ENCODE measurements around the gene PFDN4. TPM values are rescaled to one million over a fixed set of nuclear protein-coding genes. Genes with fewer than 3 reads are reported as not detected.
"Not testable (repeated sequence)": the region's sequence is repeated elsewhere in the genome, so short reads cannot be mapped to it uniquely, and the experiment has no call there.

PFDN4 gene
- total and polyA plus RNA-seq, 3 donors from 2014 or later = 32.8 to 67.3 (median 44.9) TPM

DNA sequence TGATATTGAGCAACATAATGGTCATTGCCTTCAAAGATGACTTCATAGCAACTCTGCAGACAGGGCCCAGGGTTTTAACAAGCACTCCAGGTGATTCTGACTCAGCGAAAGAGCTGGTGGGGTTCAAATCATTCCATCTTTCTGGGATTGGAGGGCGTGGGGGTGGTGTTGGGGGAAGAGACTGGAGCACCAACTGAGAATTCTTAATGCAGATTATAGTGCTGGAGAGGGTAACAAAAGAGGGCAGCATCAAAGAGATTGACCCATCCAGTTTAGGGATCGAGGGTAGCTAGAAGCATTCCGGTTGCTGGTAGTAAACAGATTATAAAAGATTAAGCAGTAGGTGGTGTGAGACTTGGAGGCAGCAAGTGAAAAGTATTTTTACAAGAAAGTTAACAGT is 15.9 kb downstream of the PFDN4 start:
- Histone ChIP-seq H3K27me3 (no peaks in the 10 kb centered on the region), H3K4me3 (no peak overlapping the region), H3K27ac (no peak overlapping the region), H3K36me3 (ENCODE audit: low read depth, missing control alignments) (no peaks in the 10 kb centered on the region), H3K9me3 (no peaks in the 10 kb centered on the region), H3K4me1 (peaks cover 10% of the 10 kb centered on the region)
- 75 to 80% methylated on average over 4 of the region's 4 CpGs for WGBS, 2 donors
- DNase-seq = no peak
- intact Hi-C loops (cut with DNase I; ENCODE audit: low total_unique reads) = loop anchor here (10.0 kb wide), 1 partner anchor 421 kb away; no protein-coding TSS in a partner anchor
- no peak for TF ChIP-seq POLR2A (IDR thresholded peaks at IDR 0.05)
- TF ChIP-seq, protein P1, sequence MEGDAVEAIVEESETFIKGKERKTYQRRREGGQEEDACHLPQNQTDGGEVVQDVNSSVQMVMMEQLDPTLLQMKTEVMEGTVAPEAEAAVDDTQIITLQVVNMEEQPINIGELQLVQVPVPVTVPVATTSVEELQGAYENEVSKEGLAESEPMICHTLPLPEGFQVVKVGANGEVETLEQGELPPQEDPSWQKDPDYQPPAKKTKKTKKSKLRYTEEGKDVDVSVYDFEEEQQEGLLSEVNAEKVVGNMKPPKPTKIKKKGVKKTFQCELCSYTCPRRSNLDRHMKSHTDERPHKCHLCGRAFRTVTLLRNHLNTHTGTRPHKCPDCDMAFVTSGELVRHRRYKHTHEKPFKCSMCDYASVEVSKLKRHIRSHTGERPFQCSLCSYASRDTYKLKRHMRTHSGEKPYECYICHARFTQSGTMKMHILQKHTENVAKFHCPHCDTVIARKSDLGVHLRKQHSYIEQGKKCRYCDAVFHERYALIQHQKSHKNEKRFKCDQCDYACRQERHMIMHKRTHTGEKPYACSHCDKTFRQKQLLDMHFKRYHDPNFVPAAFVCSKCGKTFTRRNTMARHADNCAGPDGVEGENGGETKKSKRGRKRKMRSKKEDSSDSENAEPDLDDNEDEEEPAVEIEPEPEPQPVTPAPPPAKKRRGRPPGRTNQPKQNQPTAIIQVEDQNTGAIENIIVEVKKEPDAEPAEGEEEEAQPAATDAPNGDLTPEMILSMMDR (IDR thresholded peaks at IDR 0.05) = no peak

- H3K27ac ChIP-seq; H3K9me3 ChIP-seq; H3K4me3 ChIP-seq; H3K27me3 ChIP-seq; DNase-seq; H3K36me3 ChIP-seq (ENCODE audit: low read depth, missing control alignments); H3K4me1 ChIP-seq: not testable (repeated sequence)
- 89% methylated on average over 9 of the region's 9 CpGs for WGBS, 2 donors
- intact Hi-C loops (cut with DNase I; ENCODE audit: low total_unique reads) = loop anchor here (10.0 kb wide), 1 partner anchor 420 kb away; no protein-coding TSS in a partner anchor
Measured at GRCh38 chr20:54224642-54225041, 16.8 kb downstream of the PFDN4 start.

GRCh38 chr20:54227241-54227640 is 19.4 kb downstream of the PFDN4 start:
- Histone ChIP-seq H3K4me1 (peaks cover 4% of the 10 kb centered on the region), H3K4me3 (no peak overlapping the region), H3K27ac (no peak overlapping the region), H3K9me3 (no peaks in the 10 kb centered on the region), H3K36me3 (ENCODE audit: low read depth, missing control alignments) (no peaks in the 10 kb centered on the region), H3K27me3 (no peaks in the 10 kb centered on the region)
- DNase-seq = no peak
- no peak for TF ChIP-seq POLR2A (IDR thresholded peaks at IDR 0.05)
- TF ChIP-seq, protein P1 (IDR thresholded peaks at IDR 0.05) = no peak
- intact Hi-C loops (cut with DNase I; ENCODE audit: low total_unique reads) = loop anchor here (10.0 kb wide), 1 partner anchor 418 kb away; no protein-coding TSS in a partner anchor

DNA sequence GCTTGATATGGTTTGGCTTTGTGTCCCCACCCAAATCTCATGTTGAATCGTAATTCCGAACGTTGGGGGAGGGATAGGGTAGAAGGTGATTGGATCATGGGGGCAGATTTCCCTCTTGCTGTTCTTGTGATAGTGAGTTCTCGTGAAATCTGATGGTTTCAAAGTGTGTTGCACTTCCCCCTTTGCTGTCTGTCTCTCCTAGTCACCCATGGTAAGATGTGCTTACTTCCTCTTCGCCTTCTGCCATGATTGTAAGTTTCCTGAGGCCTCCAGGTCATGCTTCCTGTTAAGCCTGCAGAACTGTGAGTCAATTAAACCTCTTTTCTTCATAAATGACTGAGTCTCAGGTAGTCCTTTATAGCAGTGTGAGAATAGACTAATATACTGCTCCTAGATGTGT is 19.9 kb downstream of the PFDN4 start:
- Histone ChIP-seq H3K9me3 (no peaks in the 10 kb centered on the region), H3K27ac (no peak overlapping the region), H3K27me3 (no peaks in the 10 kb centered on the region), H3K4me1 (no peaks in the 10 kb centered on the region), H3K36me3 (ENCODE audit: low read depth, missing control alignments) (no peaks in the 10 kb centered on the region), H3K4me3 (no peak overlapping the region)
- intact Hi-C loops (cut with DNase I; ENCODE audit: low total_unique reads) = loop anchor here (10.0 kb wide), 1 partner anchor 417 kb away; no protein-coding TSS in a partner anchor
- no peak for DNase-seq
- no peak for TF ChIP-seq POLR2A (IDR thresholded peaks at IDR 0.05)
- TF ChIP-seq, protein P1 (IDR thresholded peaks at IDR 0.05) = no peak
- WGBS, 2 donors = 95 to 98% methylated on average over 5 of the region's 5 CpGs

DNA sequence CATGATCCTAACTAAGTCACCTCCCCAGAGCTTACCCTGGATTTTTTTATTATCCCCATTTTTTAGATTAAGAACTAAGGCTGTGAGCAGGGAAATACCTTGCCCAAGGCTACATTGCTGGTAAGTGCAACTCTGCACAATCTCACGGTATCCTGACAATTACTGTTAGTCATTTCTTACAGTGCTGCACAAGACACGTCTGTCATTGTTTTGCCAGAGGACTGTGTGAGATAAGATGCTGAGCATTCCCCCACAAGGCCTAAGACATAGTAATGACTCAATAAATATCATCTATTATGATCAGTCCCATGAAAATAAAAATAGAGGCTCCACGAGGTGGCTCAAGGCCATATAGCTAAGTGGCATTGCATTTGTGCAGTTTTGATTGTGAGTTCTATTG is 21.0 kb downstream of the PFDN4 start:
- intact Hi-C loops (cut with DNase I; ENCODE audit: low total_unique reads) = loop anchor here (10.0 kb wide), 1 partner anchor 416 kb away; no protein-coding TSS in a partner anchor
- Histone ChIP-seq H3K4me3 (no peak overlapping the region), H3K4me1 (no peaks in the 10 kb centered on the region), H3K9me3 (no peaks in the 10 kb centered on the region), H3K36me3 (ENCODE audit: low read depth, missing control alignments) (no peaks in the 10 kb centered on the region), H3K27ac (no peak overlapping the region), H3K27me3 (no peaks in the 10 kb centered on the region)
- 55 to 68% methylated on average over 3 of the region's 3 CpGs for WGBS, 2 donors
- TF ChIP-seq, protein P1 (IDR thresholded peaks at IDR 0.05) = no peak
- no peak for TF ChIP-seq POLR2A (IDR thresholded peaks at IDR 0.05)
- no peak for DNase-seq

Data from testis (tissue), 3 donors.